Measurements from ENCODE around the gene KIAA0513.

DNA sequence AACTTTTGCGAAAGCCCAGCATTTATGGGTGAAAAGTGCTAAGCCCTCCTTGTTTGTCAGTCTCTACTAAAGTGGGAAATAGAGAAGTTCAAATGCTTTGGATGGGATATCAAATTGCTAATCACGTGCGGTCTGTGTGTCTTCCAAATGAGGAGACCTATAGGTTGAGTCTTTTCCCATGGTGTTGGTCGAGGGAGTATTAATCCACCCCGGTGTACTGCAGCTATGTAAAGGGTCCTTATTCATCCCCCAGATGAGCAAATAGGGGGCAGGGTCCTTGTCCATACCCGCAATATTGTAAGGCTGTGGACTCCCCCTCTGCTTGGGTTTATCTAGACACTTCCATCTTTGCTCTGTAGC, 14.6 kb downstream of the KIAA0513 start:
- TF ChIP-seq, protein P1, sequence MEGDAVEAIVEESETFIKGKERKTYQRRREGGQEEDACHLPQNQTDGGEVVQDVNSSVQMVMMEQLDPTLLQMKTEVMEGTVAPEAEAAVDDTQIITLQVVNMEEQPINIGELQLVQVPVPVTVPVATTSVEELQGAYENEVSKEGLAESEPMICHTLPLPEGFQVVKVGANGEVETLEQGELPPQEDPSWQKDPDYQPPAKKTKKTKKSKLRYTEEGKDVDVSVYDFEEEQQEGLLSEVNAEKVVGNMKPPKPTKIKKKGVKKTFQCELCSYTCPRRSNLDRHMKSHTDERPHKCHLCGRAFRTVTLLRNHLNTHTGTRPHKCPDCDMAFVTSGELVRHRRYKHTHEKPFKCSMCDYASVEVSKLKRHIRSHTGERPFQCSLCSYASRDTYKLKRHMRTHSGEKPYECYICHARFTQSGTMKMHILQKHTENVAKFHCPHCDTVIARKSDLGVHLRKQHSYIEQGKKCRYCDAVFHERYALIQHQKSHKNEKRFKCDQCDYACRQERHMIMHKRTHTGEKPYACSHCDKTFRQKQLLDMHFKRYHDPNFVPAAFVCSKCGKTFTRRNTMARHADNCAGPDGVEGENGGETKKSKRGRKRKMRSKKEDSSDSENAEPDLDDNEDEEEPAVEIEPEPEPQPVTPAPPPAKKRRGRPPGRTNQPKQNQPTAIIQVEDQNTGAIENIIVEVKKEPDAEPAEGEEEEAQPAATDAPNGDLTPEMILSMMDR (IDR thresholded peaks at IDR 0.05), result no peak
- TF ChIP-seq EZH2 (IDR thresholded peaks at IDR 0.05; ENCODE audit: borderline replicate concordance, insufficient read depth, low read depth, low read length, poor library complexity, severe bottlenecking), result no peak
